EH (cell line): Measurements from ENCODE around the gene TRIM37.

Source experiments
- DNase-seq: peaks from one replicate; pipeline ENCODE4 v3.0.0-alpha.2; 2015; ENCODE audit warnings: low read depth

The TRIM37 gene

DNA sequence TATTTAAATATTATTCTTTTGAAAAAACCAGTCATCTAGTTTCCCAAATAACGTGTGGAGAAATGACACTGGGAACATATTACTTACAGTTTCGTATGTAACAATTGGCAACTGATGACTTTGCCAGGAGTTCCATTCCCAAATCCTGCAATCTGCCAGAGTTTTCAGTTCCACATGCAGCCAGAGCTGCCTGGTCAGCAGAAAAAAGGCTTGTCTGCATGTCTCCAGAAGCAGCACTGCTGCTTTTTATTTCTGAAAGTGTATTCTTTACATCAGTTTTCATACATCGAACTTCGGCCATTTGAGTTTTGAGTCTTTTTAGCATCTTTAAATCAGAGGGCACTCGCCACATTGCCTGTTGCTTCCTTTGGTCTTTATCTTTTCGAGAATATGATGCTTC is 78.4 kb downstream of the TRIM37 start:
- DNase-seq: no peak

DNA sequence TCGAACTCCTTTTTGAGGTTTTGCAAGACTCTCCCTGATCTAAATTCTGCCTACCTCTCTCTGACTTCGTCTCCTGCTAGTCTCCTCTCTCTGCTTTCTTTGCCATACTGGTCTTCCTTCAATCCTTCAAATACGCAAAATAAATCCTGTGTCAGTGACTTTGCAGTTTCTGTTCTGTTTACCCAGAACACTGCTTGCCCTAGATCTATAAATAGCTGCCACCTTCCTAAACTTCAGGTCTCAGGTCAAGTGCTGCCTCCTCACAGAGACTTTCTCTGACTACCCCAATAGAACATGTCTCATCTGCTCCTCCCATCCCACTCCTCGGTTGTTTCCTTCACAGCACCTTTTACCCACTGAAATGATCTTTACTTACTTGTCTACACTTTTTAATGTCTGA is 78.9 kb downstream of the TRIM37 start:
- no peak for DNase-seq

DNA sequence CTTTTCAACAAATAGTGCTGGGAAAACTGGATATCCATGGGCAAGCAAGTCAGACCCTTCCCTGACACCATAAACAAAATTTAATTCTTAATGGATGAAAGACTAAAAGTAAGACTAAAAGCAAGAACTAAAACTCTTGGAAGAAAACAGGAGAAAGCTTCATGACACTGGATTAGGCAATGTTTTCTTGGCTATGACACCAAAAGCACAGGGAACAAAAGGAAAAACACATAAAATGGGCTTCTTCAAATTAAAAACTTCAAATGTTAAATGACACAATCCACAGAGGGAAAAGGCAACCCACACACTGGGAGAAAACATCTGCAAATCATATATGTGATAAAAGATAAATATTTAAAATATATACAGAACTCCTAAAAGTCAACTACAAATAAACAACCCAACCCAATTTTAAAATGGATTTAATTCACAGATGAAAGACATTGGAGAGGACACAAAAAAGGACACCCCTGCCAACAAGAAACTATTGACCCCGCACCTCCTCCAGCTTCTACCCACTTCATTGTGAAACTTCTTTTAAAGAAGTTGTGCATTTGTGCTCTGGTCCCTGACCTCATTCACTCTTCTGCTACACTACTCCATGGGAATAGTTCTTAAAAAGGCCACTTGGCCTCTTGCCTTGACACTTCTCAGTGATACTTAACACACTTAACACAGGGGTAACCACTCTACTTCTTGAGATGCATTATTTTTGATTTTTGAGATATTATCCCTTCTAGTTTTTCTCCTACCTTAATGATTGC is 80.3 kb downstream of the TRIM37 start:
- no peak for DNase-seq

DNA sequence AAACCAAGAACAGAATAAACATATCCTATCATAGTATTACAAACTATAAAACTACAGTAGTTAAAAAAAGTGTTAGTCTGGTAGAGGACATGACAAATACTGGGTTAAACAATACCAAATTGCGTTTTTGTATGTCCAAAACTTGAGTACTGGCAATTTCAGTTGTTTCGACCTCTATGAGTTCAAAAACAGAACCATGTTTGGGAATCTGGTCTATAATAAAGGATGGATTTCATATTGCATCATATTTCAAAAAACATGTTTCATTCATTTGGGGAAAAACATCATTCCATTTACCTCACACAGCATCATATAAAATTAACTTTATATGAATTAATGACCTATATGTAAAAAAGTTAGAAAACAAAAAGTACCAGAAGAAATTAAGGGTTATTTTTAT is 81.8 kb downstream of the TRIM37 start:
- DNase-seq: no peak

DNA sequence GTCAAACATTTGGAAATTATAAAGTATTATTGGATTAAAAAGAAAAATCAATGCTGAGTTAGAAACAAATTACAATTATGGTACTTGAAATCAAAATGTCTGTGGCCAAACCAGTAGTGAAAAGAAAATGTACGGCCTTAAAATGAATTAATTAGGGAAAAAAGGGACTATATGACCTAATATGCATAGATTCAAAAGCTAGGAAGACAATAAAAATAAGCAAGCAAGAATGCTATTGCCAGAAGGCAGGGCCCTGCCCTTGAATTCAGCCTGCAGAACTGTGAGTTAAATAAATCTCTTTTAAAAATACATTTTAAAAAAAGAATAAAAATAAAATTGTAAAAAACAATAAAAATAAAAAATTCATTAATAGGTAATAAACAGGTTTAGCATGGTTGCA is 88.7 kb downstream of the TRIM37 start:
- DNase-seq: no peak

DNA sequence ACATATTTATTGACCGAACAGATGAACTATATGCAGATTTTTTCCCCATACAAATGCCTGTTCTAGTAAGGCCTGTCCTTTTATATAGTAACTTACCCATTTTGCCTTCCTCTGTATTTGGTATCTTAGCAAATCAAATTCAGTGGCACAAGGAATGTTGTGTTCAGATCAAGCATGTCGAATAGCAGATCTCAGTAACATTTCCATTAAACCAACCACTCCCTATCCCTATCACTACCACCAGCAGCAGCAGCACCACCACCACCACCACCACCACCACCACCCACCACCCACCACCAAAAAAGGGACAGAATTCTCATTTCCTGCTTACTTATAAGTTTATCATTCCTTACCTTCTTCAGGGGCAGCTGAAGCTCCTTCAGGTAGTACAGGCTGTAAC is 94.7 kb downstream of the TRIM37 start:
- DNase-seq: no peak

DNA sequence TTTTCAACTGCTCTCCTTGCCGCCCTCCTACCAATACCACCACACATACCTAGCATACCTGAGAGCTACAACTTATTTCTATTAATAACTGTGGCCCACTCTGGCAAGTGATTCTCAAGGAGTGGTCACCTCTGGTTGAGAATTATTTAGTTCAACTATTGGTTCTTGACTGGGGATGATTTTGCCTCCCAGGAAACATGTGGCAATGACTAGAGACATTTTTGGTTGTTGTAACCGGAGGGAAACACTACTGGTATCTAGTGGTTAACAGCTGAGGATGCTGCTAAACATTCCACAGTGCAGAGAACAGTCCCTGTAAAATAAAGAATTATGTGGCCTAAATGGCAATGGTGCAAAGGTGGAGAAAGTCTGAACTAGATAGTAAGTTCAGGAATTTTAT is 96.7 kb downstream of the TRIM37 start:
- peak; percentile 32 for DNase-seq

DNA sequence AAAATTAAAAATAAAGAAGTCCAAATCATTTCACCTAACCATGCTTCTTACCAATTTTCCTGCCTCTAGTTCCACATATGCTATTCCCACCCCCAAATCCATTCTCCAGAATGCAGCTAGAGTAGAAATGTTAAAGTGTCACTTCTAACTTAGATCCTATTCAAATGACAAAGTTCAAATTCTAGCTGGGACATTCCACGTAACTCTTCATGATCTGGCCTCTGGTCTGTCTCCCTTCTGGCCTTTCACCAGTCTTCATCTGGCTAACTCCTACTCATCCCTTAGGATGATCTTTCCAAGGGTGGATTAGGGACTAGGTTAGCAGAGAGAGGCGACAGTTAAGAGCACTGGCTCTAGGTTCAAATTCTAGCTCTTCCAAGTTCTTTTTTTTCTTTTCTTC is 97.9 kb downstream of the TRIM37 start:
- DNase-seq: no peak

DNA sequence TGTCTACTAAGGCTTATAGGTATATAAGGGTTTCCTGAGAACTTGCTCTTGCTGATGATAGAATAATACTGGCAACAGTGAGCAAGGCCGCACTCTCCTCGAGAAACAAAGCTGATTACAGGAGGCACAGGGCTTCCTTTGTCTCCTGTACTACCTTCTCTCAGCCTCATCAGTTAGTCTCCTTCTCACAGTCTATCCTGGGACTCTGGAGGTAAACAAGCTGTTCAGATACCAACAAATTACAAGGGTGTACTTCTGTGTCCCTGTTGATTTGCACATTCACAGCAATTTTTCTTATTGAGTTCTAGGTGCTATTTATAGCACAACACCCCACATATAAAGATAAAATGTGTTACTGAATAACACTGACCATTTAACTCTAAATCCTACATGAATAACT is 98.7 kb downstream of the TRIM37 start:
- DNase-seq: no peak

DNA sequence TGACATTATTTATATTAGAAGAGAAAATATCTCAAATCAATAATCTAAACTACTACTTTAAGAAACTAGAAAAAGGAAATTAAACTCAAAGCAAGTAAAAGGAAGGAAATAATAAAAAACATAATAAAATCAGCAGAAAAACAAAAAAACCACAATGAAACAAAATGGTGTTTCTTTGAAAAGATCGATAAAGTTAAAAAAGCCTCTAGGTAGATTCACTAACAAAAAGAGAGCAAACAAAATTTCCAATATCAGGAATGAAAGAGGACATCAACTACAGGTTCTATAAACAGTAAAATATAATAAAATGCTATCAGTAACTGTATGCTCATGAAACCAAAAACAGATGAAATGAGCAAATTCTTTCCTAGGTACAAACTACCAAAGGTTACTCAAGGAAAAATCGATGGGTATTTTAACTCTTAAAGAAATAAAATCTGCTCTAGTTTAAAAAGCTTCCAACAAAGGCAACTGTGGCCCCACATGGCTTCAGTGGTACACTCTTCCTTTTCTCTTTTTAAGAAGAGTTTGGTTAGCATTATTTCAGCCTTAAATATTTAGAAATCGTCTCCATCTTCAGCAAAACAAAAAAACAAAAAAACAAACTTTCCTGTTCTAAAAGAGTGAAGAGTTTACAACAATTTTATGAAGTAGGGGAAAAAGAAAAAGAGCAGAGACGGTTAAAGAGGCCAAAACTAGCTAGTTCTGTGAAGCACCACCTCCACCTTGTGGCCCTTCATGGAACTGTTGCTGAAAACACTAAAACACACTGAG is 102.2 kb downstream of the TRIM37 start:
- peak; percentile 64 for DNase-seq

DNA sequence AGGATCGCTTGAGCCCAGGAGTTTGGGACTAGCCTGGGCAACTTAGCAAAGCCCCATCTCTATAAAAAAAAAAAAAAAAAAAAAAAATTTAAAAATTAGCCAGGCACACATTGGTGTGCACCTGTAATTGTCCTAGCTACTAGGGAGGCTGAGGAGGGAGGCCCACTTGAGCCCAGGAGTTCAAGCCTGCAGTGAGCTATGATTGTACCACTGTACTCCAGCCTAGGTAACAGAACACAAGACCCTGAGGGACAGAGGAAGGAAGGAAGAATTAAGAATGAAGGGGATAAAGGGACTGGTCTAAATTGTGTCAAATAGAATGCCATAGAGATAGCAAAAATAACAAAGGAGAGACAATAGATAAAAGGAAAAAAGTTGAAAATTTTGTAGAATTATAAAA is 102.8 kb downstream of the TRIM37 start:
- no peak for DNase-seq

DNA sequence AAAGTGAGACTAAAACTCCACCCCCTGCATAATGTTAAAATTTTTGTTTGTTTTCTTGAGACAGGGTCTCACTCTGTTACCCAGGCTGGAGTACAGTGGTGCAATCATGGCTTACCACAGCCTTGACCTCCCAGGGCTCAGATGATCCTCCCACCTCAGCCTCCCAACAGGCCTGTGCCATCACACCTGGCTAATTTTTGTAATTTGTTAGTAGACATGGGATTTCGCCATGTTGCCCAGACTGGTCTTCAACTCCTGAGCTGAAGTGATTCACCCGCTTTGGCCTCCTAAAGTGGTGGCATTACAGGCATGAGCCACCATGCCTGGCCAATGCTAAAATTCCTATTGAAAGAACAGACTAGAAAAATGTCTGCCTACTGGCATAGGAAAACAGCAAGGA is 103.8 kb downstream of the TRIM37 start:
- DNase-seq: peak; percentile 37

DNA sequence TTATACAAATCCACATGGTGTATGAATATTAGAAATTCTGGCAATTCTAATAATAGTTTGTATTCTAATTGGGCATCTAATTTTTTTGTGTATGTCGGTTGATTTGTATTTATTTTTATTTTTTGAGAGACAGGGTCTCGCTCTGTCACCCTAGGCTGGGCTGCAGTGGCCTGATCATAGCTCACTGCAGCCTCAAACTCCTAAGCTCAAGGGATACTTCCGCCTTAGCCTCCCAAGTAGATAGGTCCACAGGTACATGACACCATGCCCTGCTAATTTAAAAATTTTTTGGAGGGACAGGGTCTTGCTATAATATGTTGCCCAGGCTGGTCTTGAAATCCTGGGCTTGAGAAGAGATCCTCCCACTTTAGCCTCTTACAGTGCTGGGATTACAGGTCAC is 104.6 kb downstream of the TRIM37 start:
- DNase-seq: no peak

DNA sequence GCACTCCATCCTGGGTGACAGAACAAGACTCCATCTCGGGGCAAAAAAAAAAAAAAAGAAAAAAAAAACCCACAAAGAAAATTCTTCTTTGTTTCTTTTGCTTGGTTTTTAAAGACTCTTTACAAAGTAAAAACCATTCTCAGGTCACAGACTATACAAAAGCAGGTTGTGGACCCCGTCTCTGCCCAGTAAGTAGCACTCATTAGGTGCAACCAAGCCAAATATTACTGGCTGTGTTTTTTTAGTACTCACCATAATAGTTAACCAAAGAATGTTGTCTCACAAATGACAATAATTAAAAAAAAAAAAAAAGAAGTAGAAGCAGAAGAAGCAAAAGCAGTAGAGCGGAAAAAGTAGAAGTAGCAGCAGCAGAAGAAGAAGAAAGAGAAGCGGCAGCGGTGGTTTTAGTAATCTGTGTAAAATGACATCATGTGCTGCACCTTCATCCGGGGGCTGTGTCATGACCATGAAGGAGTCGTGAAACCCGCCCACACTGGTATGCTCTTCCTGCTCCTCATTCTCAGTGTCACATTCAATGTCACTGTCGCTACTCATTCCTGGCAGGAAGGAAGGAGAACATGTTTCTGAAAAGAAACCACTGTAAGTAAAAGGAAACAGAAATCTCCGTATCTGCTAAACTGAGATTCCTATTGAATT is 105.4 kb downstream of the TRIM37 start:
- peak; percentile 85 for DNase-seq

DNA sequence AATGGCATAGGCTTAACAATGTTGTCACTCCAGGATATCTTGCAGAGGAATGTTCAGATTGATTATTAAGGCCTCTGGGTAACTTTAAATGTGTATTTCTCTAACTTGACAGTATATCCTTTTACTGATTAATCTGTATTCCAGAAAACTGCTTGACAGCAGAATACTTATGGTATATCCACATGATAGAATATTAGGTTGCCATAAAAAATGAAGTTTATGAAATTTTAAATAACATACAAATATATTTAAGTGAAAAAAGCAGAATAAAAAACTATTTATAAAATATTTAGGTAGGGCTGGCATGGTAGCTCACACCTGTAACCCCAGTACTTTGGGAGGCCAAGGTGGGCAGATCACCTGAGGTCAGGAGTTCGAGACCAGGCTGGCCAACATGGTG is 106.7 kb downstream of the TRIM37 start:
- no peak for DNase-seq

DNA sequence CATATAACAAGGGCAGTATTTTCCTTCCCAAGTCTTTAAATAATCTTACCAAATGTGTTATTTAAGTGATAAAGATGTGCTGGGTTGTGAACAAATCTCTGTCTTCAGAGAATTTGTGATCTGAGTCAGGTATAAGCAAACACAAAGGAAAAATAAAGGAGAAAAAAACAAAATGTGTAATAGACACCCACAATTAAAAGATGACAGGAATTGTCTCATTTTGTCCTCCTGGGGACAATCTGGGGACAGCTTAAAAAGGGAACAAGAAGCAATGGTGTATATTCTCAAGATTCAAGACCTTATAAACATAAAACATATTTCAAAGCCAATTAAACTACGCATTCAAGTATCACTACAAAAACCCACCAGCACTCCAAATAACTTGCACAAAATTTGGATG is 107.2 kb downstream of the TRIM37 start:
- DNase-seq: no peak

DNA sequence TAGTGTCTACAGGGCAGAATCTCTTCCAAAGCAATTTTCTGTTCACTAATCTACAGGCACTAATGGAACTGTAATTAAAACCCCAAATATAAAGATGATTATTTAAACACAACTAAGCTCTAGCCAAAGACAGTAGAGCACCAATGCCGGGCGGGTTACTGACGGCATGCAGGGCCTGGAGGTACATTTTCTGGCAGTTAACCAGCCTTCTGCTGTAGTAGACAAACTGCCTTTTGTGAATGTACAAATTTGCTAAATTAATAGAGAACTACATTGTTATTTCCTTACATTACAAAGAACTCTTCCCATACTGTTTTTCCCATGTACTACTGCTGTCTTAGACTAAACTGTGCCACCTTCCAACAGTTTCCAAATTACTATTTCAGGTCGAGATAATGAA is 107.8 kb downstream of the TRIM37 start:
- no peak for DNase-seq

DNA sequence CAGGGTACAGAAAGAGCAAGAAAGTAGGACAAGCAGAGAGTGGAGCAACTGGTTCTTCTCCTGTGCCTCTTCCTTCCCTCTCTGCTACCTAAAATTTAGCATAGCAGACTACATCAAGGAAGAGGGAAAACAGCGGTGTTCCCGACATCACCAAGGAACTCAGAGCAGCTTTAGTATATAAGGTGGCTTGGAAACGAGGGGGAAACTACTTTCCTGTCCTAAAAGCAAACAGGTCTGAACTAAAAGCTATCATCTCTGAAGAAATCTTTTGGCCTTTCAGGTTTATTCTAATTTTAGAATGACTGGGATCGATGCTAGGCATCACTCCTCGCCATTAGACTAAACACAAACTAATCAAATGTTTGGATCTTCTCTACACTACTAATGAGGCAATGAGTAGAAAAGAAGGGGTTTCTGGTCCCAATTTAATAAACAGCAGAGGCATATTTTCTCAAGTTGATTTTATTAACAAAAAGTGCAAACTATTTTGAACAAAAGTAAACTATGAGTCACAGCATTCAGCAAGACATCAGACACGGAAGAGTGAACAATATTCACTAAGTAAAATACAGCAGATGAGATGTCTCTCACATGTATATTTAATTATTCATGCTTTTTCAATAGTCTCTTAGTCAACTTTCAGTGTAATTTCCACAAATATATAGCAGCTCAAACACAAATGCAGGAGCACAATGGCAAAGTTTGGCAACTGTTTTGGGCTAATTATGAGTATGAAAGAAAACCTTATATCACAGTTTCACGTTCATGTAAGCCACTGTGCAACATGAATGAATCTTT is 108.7 kb downstream of the TRIM37 start:
- no peak for DNase-seq

DNA sequence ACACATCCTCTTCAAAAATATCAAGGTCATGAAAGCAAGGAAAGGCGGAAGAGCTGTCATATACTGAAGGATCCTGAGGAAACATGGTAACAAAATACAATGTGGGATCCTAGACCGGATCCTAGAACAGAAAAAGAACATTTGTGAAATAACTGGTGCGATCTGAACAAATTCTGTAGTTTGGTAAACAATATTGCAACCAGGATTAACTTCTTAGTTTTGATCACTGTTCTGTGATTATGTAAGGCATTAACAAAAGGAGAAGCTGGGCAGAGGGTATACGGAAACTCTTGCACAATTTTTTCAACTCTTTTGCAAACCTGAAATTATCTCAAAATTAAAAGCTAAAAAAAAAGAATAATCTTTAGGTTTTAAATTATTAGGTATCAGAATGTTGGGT is 109.7 kb downstream of the TRIM37 start:
- no peak for DNase-seq

DNA sequence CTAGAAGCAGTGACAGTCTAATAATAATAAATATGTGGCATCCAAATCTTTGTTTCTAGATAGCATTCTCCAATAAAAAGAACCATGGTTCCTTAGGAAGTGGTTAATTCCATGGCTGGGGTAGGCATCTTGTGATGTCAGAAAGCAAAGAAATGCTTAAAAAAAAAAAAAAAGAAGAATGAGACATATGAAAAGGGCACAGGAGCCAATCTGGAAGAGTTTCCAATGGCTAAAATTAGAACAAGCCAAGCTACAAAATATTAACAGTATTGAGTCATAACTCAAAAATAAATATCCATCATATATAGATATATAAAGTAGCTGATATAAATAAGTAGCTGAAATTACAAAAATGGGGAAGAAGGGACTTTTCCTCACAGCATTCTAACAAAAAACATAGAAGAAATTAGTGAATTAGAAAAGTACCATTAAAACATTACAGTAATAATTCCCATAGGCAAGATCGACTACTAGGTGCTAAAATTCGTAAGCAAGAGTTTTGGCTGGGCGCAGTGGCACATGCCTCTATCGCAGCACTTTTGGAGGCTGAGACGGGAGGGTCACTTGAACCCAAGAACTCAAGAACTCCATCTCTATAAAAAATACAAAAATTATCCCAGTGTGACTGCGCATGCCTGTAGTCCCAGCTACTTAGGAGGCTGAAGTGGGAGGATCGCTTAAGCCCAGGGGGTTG is 111.3 kb downstream of the TRIM37 start:
- DNase-seq: peak; percentile 72

DNA sequence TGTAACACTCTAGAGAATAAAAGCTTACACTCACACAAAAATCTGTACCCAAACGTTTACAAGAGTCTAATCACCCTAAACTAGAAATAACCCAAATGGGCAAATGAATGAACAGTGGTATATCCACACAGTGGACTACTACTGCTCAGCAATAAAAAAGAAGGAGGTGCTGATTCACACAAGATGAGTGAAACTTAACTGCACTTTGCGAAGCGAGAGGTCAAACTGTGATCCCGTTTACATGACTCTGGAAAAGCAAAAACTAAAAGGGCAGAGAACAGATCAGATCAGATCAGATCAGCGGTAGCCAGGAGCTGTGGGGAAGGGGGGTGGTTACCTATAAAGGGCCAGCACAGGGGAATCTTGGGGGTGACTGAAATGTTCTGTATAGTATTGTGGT is 113.4 kb downstream of the TRIM37 start:
- DNase-seq: no peak
